Esophagus muscularis mucosa (tissue), 3 donors: ENCODE results near the gene CDX1.

Experiments
- CTCF ChIP-seq, 3 experiments: fragments of 200-600 bp in 2 of 3; fragments of 450-650 bp in 1 of 3; sonication (generic) in 2 of 3; IDR thresholded peaks; one replicate each; pipeline ENCODE4 v1.5.1; 2017 to 2019; ENCODE audit warnings: antibody characterized with exemption in 3 of 3, mild to moderate bottlenecking in 2 of 3, moderate library complexity in 1 of 3
- EP300 ChIP-seq: sonication (generic); formaldehyde crosslinking; IDR thresholded peaks from one replicate; pipeline ENCODE4 v1.6.1; 2017; ENCODE audit warnings: antibody characterized with exemption

GRCh38 chr5:150192462-150192861 lies 25.9 kb downstream of the CDX1 start:
- TF ChIP-seq EP300: no peak
- no peak for TF ChIP-seq CTCF (IDR thresholded peaks at IDR 0.05)
